Measurements from ENCODE around the gene MAP1LC3B2.
A peak's percentile ranks its signal among the peaks of the same experiment; 100 is the strongest.

MAP1LC3B2 gene

DNA sequence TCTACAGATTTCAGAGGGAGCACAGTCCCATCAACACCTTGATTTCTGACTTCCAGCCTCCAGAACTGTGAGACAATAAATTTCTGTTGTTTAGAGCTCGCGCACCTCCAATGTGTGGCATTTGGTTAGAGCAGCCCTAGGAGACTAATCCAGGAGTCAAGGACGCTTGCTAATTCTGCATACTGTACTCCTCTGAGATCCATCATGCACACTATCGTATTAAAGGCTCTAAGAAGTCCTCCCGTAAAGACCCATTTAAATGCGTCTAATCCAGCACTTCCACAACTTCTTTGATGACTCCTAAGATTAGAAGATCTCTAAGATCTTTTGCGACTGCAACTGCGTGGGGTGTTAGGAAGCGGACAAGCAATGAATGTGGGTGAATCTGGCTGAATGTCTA, 30.4 kb downstream of the MAP1LC3B2 start:
- TF ChIP-seq TAF1 (IDR thresholded peaks at IDR 0.05; ENCODE audit: borderline replicate concordance, insufficient read depth, low read length) (no peak), POLR2AphosphoS5 (IDR thresholded peaks at IDR 0.05; ENCODE audit: low read depth, low read length) (no peak), FOXP2 (optimal IDR thresholded peaks at IDR 0.05; ENCODE audit: borderline replicate concordance, extremely low read depth, extremely low read length, insufficient read depth) (no peak)
- TF ChIP-seq, protein P1, sequence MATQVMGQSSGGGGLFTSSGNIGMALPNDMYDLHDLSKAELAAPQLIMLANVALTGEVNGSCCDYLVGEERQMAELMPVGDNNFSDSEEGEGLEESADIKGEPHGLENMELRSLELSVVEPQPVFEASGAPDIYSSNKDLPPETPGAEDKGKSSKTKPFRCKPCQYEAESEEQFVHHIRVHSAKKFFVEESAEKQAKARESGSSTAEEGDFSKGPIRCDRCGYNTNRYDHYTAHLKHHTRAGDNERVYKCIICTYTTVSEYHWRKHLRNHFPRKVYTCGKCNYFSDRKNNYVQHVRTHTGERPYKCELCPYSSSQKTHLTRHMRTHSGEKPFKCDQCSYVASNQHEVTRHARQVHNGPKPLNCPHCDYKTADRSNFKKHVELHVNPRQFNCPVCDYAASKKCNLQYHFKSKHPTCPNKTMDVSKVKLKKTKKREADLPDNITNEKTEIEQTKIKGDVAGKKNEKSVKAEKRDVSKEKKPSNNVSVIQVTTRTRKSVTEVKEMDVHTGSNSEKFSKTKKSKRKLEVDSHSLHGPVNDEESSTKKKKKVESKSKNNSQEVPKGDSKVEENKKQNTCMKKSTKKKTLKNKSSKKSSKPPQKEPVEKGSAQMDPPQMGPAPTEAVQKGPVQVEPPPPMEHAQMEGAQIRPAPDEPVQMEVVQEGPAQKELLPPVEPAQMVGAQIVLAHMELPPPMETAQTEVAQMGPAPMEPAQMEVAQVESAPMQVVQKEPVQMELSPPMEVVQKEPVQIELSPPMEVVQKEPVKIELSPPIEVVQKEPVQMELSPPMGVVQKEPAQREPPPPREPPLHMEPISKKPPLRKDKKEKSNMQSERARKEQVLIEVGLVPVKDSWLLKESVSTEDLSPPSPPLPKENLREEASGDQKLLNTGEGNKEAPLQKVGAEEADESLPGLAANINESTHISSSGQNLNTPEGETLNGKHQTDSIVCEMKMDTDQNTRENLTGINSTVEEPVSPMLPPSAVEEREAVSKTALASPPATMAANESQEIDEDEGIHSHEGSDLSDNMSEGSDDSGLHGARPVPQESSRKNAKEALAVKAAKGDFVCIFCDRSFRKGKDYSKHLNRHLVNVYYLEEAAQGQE (IDR thresholded peaks at IDR 0.05; ENCODE audit: insufficient read depth in 1 of 2, low read depth in 2 of 2, low read length in 2 of 2), result no peak

DNA sequence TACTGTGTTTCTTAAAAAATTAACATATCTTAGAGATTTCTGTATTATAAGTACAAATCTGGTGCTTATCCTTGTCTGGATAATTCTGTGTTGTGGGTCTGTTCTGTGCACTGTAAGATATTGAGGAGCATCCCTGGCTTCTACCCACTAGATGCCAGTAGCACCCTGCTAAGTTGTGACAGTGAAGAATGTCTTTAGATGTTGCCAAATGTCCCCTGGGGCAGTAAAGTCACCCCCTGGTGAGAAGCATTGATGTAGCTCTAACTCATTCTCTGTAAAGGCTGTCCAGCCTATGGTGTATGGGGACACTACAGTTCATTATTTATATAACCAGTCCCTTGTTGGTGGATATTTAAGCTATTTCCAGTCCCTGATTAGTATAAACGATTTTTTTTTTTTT, 31.4 kb downstream of the MAP1LC3B2 start:
- TF ChIP-seq TAF1 (IDR thresholded peaks at IDR 0.05; ENCODE audit: borderline replicate concordance, insufficient read depth, low read length) (no peak), FOXP2 (optimal IDR thresholded peaks at IDR 0.05; ENCODE audit: borderline replicate concordance, extremely low read depth, extremely low read length, insufficient read depth) (no peak), SIN3A (IDR thresholded peaks at IDR 0.05; ENCODE audit: borderline replicate concordance, insufficient read depth, low read length) (no peak), POLR2AphosphoS5 (IDR thresholded peaks at IDR 0.05; ENCODE audit: low read depth, low read length) (no peak)

DNA sequence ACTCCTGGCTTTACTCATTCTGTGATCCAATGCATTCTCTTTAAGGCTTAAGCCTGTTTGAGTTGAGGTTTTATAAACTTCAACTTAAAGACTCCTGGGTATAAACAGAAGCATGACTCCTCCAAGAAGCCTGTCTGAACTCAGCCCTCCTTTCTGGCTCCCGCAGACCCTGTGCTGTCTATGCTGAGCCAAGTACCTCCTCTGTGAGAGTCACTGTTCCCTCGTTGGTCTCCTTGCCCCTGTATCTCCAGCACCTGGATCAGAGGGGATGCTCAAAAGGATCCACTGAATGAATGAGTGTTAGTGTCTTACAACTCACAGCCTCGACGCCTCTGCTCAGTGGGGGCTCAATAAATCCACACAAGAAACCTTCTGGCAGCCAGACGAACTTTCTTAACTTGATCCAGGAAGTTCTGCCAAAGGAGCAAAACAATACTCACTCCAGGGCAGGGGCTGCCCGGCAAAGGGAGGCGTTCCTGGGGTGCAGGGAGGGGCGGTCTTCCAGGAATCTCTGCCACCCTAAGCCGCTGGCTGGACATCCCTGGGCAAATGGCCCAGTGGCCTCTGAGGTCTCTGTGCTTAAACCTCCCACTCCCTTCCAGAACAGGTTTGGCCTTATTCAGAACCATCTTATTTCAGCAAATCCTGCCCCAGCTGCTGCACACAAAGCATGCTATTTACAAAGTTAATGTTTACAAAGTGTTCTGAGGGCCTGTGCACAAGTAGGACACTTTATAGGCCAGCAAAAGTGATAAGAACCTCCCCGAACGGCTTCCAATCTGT, 32.9 kb downstream of the MAP1LC3B2 start:
- no peak for TF ChIP-seq FOXP2 (optimal IDR thresholded peaks at IDR 0.05; ENCODE audit: borderline replicate concordance, extremely low read depth, extremely low read length, insufficient read depth)
- no peak for TF ChIP-seq TAF1 (IDR thresholded peaks at IDR 0.05; ENCODE audit: borderline replicate concordance, insufficient read depth, low read length)
- TF ChIP-seq SIN3A (IDR thresholded peaks at IDR 0.05; ENCODE audit: borderline replicate concordance, insufficient read depth, low read length), result no peak
- TF ChIP-seq, protein P1 (IDR thresholded peaks at IDR 0.05; ENCODE audit: insufficient read depth in 1 of 2, low read depth in 2 of 2, low read length in 2 of 2), result no peak
- TF ChIP-seq POLR2AphosphoS5 (IDR thresholded peaks at IDR 0.05; ENCODE audit: low read depth, low read length), result no peak

DNA sequence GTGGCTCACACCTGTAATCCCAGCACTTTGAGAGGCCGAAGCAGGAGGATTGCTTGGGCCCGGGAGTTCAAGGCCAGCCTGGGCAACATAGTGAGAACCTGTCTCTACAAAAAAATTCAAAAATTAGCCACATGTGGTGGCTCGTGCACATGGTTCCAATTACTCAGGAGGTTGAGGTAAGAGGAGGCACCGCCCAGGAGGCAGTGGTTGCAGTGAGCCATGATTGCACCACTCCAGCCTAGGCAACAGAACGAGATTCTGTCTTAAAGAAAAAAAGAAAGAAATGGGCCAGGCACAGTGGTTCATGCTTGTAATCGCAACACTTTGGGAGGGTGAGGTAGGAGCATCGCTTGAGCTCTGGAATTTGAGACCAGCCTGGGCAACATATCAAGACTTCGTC, 33.5 kb downstream of the MAP1LC3B2 start:
- TF ChIP-seq SIN3A (IDR thresholded peaks at IDR 0.05; ENCODE audit: borderline replicate concordance, insufficient read depth, low read length), result no peak
- TF ChIP-seq FOXP2 (optimal IDR thresholded peaks at IDR 0.05; ENCODE audit: borderline replicate concordance, extremely low read depth, extremely low read length, insufficient read depth), result no peak
- no peak for TF ChIP-seq POLR2AphosphoS5 (IDR thresholded peaks at IDR 0.05; ENCODE audit: low read depth, low read length)
- TF ChIP-seq, protein P1 (IDR thresholded peaks at IDR 0.05; ENCODE audit: insufficient read depth in 1 of 2, low read depth in 2 of 2, low read length in 2 of 2), result no peak
- no peak for TF ChIP-seq TAF1 (IDR thresholded peaks at IDR 0.05; ENCODE audit: borderline replicate concordance, insufficient read depth, low read length)

DNA sequence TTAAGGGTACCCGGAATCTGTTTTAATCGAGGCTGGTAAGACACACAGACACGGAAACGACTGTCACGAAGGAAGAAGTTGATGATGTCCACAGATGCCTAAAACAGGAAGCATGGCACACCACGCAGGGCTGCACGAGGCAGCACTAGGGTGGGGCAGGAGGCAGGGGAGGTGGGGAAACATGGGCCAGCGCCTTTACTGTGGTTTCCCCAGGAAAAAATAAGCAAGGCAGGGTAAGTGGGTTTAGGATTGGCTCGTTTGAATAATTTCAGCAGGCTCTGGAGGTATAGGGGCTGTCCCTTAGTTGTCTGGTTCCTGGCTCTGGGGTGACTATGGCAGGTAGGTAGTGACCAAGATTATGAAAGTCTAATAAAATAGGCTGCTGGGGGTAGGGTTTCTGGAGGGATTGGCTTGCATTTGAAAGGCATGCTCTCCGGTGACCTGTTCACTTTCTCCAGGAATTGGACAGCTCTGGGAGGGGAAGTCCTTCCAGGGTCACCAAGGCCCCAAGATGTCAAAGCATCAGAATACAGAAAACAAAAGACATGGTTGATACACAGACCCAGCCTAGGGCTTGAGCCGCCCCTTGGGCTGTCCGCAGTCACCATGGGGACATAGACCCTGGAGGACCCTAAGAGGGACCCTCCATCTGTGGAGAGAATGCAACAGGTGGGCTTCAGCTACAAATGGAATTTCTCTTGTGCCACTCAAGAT, 35.3 kb downstream of the MAP1LC3B2 start:
- no peak for TF ChIP-seq SIN3A (IDR thresholded peaks at IDR 0.05; ENCODE audit: borderline replicate concordance, insufficient read depth, low read length)
- TF ChIP-seq, protein P1 (IDR thresholded peaks at IDR 0.05; ENCODE audit: insufficient read depth in 1 of 2, low read depth in 2 of 2, low read length in 2 of 2), result peak in 1 of 2 experiments; percentile 53; a peak in 1 of 4 replicates
